GM18868 (cell line): ENCODE measurements around the gene DBH.

Experiments used
- ATAC-seq: cut with Tn5 transposase; IDR thresholded peaks from one replicate; pipeline ENCODE4 v1.9.1; 2021; ENCODE audit warnings: mild to moderate bottlenecking, moderate library complexity; ENCODE audit not compliant: unreplicated experiment

Gene DBH

DNA sequence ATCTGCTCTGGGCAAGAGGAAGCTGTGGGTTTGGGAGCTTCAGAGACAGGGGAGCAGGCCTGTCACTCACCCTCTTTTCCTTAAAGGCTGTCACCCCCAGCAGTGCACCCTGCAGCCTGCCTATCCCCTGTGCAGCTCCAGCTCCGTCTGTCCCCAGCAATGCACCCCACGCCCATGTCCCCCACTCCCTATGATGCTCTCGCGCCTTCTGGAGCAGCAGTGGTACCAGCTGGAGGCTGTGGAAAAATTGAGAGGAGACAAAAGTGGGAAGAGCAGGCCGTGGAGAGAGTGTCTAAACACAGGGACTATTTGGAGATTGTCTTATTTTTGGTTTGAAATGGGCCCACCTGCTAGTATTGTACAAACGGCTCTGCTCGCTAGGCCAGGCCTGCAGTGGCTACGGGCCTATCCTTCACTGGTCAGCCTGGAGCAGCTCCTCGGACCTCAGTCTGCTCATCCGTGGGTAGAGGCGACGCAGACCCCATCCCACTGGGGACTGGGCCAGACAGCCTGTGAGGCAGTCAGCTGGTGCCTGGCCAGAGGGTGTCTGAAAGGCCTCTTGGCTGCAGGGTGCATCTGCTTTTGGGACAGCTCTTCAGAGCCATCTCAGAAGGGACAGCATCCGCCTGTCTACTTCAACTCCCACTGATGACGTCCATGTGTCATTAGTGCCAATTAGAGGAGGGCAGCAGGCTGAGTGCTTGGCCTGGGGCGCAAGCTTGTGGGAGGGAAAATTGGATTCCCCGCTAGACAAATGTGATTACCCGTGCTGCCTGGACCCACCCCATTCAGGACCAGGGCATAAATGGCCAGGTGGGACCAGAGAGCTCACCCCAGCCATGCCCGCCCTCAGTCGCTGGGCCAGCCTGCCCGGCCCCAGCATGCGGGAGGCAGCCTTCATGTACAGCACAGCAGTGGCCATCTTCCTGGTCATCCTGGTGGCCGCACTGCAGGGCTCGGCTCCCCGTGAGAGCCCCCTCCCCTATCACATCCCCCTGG is at the start of gene DBH:
Gene DBH (plus strand): TSS at position 831 of the 999 bp plus-strand sequence. CDS start 9 bp downstream, at position 840.
- ATAC-seq: no peak

DNA sequence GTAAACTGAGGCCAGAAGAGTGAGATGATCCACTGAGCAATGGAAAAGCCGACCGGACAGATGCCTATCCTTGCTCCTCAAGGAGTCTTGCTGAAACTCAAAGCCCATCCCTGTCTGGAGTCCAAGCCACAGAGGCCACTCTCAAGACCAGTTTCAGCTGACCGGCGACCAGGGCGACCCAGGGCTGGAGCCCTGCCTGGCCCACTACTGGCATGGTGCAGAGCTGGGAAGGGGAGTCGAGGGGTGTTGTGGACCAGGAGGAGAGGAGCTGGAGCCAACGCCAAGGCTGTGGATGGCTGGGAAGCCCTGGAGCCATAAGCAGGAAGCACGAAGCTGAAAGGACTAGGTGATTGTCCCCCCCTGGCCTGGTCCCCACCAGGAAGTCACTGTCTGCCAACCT is 49.1 kb upstream of the DBH start:
- ATAC-seq: no peak

DNA sequence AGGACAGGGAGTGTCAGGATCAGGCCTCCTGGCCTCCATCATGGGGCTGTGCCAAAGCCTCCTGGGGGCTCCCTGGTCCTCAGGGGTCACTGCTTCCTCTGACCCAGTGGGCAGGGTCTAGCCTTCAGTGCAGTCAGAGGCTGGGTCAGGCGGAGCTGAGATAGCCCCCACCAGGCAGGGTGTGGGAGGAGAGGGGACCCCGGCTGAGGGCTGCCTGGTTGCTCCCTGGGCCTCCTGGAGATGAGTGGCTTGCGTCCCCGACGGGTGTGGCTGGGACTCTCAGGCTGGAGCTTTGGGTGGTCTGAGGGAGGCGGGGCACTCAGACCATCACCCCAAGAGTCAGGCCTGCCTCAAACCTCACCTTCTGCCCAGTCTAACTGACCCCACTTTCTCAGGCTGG is 48.7 kb upstream of the DBH start:
- no peak for ATAC-seq

DNA sequence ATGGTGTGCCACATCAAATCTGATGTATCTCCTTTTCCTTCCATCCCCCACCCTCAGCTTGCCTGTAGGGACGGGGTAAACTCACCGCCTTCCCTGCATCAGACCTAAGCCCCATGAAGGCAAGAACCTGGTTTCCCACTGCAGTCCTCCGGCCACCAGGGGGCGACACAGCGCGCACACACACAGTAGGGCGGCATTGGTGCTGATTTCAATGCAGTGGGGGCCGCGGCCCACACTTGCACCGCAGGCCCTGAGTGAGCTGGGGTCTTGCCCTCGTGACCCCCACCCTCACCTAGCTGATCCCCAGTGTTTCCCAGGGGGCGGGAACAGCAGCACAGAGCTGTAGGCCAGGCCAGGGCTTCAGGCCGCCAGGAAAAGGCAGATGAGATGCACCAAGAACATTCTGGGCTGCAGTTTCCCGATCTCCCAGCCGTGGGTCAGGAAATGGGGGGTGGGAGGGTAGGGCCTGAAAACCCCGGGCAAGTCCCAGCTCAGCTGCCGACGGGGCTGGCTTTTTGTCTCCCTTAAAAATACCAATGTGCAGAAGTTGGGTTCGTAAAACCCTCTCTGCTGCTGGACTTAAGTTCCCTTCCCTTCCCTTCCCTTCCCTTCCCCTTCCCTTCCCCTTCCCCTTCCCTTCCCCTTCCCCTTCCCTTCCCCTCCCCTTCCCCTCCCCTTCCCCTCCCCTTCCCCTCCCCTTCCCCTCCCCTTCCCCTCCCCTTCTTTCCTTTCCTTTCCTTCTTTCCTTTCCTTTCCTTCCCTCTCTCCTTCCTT is 46.5 kb upstream of the DBH start:
- ATAC-seq: no peak

DNA sequence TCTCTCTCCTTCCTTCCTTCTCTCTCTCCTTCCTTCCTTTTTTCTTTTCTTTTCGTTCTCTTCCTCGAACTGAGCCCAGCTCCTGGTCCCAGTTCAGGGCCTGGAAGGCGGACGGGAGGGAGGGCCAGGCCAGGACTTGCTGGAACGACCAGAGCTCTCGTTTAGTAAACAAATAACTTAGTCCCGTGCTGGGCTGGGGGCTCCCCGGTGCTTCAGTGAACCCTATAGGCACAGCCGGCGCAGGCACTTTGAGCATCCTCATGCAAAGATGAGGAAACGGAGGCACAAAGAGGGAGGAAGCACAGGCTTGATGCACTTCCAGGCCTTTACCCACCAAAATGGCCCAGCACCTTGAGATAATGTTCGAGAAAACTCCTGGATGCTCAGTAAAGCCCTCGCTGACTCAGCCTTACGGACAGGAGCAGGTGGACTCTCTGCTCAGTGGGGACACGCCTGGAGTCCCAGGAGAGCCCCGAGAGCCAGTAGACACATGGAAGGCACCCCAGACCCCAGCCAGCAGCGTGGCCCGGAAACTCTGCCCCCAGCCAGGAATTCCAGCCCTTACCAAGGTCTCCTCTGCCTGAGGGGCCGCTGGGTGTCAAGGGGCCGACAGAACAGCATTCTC is 45.8 kb upstream of the DBH start:
- no peak for ATAC-seq

DNA sequence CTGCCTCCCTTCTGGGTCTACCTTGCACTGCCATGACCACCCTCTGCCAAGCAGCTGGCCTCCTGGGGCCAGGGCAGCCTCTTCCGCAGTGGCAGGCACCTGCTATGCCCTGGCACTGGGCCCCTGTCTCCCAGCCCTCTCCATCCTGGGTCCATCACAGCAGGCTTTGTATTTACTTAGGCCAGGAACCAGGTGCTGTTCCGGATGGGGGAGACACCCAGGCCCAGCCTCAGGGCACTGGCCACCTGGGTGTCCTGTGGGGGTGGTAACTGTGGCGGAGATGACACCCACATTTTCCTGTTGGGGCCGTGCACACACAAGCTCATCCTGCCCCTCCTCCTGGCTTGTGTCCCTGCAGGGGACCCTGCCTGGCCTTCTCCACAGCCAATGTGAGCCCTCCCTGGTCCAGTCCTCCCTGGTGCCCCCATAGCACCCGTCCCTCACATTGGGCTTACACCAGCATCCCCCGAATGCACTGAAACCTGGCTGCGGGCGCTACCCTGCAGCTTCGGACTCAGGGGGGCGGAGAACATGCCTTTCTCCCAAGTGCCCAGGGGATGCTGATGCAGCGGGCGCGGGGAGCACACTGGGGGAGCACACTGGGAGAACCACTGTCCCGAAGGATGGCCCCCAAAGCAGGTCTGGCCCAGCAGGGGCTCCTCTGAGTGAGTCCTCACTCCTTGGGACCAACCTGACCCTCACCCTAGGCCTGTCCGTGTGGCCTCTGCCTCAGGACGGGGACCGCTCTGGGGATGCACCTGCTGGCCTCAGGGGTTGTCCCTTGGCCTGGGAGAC is 44.9 kb upstream of the DBH start:
- no peak for ATAC-seq

DNA sequence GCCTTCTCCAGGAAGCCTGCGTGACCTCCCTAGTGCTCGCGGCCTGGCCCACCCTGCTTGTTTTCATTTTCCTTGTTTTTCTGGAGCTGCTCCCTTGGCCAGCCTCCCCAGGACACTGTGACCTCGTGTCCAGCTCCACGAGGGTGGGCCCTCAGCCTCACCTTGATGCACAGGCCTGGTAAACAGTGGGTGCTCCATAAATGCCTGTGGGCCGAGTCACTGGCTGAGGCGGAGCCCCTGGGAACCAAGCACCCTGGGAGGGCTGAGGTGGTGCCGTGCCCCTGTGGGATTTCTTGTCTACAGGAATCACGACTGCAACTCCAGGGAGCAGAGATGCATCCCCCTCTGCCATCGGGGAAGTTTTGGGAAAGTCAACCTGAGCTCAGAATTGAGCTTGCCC is 44.2 kb upstream of the DBH start:
- ATAC-seq: no peak

DNA sequence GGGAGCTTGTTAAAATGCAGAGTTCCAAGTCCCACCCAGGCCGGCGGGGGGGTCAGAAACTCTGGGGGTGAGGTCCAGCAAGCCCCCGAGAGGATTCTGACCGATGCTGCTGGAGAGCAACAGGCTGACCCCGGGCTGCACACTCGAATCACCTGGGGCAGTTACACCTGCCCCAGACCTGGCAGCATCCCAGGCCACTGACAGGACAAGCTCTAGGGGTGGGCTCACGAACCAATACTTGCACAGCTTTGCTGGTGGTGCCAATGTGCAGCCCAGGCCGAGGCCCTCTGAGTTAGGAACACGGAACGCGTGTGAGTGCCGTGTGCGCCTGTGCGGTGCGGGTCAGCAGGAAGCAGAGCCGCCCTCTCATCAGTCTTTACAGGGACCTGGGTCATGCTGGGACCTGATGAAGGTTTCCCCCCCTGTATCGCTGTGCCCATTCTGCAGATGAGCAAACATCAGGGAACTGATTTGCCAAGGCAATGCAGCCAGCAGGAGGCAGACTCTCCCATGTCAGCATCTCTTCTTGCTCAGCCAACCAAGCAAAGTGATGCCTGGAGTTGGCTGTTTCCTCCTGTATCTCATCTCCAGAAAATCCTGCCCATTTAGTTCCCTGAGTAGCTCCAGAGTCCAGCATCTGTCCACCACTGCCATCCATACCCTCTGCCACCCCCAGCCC is 43.3 kb upstream of the DBH start:
- ATAC-seq: no peak

DNA sequence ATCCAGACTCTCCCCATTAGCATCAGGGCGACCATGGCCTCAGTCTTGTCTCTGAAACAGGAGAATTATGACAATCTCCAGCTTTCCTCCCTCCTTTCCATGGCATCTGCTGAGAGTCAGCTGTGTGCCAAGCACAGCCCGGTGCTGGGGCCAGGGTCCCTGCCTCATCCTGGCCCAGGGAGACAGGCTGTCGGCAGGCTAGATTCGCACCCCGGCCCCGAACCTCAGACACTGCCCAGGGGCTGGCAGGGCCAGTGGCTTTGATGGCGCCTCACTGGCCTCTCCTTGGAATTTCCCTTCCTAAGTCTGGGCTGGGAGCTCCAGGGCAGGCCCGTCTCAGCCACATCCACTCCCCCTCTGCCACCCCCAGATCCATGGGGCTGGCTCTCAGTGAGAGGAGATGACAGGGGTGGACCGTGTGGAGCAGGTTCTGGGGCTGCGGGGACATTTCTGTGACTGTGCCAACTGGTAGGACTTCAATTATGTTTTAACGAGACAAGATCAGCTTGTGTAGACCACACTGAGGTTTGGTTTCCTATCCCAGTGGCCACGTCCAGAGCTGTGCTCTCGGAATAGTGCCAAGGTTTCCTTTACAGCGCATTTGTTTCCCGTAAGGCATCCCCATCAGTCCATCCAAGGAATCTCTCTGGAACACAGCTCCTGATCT is 42.4 kb upstream of the DBH start:
- no peak for ATAC-seq

DNA sequence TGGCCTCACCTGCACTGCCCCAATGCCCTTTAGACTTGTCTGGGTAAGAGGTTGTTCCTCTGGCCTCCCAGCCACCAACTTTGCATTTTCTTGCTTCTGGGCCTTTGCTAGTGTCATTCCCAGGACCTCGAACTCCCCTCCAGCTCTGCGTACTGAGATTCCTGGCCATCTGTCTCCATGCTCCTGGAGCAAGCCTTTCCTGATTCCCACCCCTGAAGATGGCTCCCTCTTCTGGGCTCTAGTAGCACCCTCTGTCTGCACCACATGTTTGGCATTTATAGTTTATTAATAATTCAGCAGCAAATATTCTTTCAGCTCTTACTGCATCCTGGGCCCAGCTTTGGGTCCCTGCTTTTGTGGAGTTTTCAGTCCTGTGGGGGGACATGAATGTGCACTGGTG is 41.9 kb upstream of the DBH start:
- ATAC-seq: no peak

DNA sequence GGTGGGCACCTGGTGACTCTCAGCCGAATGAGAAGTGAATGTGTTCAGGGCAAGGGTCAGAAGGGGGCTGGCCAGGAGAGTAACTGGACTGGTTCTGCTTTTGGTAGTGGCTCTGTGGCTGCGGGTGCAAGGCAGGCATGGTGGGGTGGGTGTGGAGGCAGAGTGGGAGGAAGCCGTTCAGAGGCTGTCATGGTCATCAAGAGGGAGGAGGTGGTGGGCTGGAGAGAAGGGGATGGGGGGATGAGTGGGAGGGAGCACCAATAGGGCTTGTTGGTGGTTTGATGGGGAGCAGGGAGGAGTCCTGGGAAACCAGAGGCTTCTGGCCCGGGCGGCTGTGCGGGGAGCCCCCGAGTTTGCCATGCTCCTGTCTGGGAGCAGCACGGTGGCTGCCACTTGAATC is 40.3 kb upstream of the DBH start:
- ATAC-seq: no peak

DNA sequence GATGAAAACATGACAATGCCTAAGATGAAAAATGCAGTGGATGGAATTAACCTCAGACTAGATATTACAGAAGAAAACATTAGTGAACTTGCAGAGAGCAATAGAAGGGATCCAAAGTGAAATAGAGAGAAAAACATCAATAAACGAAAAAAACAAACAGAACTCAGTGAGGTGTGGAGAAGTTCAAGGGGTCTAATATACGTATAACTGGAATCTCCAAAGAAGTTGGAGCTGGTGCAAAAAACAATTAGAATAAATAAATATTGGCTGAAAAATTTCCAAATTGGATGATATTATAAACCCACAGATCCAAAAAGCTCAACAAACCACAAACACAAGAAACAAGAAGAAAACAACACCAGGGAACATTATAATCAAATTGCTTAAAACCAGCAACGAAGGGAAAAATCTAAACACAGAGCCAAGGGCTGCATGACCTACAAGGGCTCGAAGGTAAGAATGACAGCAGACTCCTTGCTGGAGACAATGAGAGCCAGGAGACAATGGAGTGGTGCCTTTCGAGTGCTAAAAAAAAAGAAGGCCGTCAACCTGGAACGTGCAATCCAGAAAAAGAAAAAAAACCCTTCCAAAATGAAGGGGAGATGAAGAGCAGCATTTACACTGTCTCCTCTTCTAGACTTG is 38.7 kb upstream of the DBH start:
- no peak for ATAC-seq

DNA sequence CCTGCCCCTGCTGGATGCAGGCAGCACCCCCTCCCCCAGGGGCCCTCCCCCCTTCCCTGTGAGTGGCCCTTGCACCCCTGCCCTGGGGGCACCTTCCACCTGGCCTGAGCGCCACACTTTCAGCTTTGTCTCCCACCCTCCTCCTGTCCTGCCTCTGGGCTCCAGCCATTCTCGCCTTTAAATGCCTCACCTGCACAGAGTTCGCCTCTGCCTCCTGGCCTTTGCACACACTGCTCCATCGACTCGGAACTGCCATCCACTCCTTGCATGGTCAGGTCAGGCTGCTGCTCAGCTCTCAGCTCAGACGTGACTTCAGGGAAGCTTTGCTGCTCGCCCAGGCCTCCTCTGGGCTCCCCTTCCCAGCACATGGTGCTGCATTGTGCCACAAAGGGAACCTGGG is 37.2 kb upstream of the DBH start:
- no peak for ATAC-seq

DNA sequence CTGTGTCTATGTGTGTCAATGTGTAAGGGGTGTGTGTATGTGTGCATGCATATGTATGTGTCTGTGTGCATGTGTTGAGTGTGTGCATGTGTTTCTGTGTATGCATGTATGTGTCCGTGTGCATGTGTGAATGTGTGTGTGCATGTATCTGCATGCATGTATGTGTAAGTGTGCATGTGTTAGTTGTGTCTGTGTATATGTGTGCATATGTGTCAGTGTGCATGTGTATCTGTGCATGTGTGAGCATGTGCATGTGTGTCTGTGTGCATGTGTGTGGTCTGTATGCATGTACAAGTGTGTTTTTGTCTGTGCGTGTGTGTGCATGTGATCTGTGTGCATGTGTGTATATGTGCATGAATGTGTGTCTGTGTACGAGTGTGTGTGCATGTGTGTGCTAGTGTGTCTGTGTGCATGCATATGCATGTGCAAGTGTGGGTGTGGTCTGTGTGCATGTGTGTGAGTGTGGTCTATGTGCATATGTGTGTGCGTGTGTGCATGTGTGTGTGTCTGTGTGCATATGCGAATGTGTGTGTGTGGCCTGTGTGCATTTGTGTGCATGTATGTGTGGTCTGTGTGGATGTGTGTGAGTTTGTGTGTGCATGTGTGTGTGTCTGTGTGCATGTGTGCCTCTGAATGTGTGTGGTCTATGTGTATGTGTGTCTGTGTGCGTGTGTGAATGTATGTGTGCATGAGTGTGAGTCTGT is 36.5 kb upstream of the DBH start:
- ATAC-seq: no peak

DNA sequence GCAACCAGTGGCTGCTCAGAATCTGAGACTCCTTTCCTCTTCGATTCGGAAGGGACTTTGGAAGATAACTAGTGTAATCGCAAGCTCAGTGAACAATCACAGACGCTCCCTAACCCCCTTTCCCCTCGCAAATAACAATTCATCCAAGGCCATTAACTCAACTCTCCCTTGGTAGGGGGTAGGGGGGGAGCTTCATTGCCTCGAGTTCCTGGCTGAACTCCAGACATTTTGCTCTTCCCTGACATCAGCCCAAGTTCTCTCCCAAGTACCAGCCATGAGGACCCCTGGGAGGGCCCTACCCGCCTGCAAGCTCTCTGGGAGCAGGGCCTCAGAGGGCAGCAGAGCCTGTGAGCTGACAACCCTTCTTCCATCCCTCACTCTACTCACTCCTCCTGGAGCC is 35.4 kb upstream of the DBH start:
- ATAC-seq: no peak

DNA sequence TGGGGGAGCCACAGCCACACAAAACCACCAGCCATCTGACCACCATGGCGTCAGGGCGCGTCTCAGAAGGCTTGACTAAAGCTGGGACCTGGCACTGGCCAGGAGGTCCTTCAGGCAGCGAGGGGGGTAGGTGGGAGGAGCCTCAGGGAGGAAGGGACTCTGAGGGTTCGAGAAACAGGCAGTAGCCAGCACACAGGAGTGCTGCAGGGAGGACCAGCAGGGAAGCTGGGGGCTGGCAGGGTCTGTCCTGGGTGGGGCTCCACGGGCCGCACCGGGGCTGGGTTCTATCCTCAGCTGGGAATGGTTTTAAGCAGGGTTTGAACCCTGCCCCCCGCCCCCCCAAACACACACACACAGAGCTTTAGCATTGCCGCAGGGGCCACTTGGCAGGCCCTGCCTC is 34.4 kb upstream of the DBH start:
- no peak for ATAC-seq

DNA sequence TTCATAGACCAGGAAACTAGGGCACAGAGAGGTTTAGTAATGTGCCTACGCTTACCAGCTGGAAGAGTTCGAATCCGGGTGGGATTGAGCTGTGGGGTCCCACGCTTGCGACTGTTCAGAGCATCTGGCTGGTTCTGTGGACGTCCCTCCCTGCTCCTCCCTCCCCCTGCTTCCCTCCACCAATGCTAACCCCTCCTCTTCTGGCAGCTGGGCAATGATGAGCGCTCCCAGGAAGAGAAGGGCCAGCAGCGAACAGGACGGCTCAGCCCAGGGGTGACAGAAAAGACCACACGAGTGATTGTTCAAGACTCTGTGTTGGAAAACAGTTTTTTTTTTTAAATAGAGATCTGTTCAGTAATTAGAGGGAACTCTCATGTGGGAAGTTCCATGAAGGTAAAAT is 33.9 kb upstream of the DBH start:
- no peak for ATAC-seq

DNA sequence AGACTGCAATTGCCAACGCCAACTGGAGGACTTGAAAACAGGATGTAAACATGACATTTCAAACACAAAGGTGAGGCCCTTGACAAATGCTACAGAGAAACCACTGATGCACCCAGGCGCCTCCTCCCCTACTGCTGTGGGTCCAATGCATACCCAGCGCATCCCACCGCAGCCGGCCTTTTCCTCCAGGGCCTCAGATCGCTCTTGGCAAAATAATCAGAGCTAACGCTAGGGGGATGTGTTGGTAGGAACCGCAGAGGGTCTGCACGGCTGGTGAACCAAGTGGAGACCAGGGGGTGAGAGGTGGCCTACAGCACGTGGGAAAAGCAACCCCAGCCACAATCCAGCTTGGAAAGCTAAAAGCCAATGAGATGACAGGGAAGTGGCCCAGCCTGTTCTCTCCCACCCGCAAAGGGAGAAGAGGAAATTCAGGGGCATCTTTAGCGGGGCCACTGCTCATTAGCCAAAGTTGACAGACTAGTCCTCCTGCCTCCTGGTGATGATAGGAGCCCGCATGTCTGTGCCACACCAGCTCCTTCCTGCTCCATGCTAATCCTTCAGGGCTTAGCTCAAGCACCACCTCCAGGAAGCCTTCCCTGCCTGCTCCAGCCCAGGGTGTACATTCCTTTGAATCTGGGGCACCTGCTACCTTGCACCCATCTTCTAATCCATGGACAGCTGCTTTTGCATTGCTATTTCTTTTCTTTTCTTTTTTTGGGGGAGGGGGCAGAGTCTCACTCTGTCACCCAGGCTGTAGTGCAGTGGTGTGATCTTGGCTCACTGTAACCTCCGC is 32.8 kb upstream of the DBH start:
- ATAC-seq: no peak
